HG03025 (cell line): ENCODE measurements around the gene UMOD.
"Not testable (repeated sequence)": the region's sequence is repeated elsewhere in the genome, so short reads cannot be mapped to it uniquely, and the experiment has no call there.

Source experiments
- ATAC-seq: cut with Tn5 transposase; IDR thresholded peaks from one replicate; pipeline ENCODE4 v1.9.1; 2021; ENCODE audit warnings: mild to moderate bottlenecking, moderate library complexity; ENCODE audit not compliant: unreplicated experiment, low FRiP score

UMOD gene

GRCh38 chr16:20323591-20324117, 28.9 kb downstream of the UMOD start:
- ATAC-seq, result no peak

GRCh38 chr16:20322696-20323095, 29.8 kb downstream of the UMOD start:
- ATAC-seq, result no peak

GRCh38 chr16:20321671-20322070, 30.8 kb downstream of the UMOD start:
- ATAC-seq, result no peak

- ATAC-seq, result not testable (repeated sequence)
Observed at GRCh38 chr16:20321051-20321450, 31.5 kb downstream of the UMOD start.

- ATAC-seq, result no peak
Observed at GRCh38 chr16:20320592-20320991, 31.9 kb downstream of the UMOD start.

- no peak for ATAC-seq
Observed at GRCh38 chr16:20320178-20320577, 32.3 kb downstream of the UMOD start.

GRCh38 chr16:20319406-20319805, 33.1 kb downstream of the UMOD start:
- no peak for ATAC-seq

GRCh38 chr16:20318437-20318836, 34.1 kb downstream of the UMOD start:
- no peak for ATAC-seq

GRCh38 chr16:20318006-20318405, 34.5 kb downstream of the UMOD start:
- ATAC-seq, result no peak

- no peak for ATAC-seq
Observed at GRCh38 chr16:20317117-20317516, 35.4 kb downstream of the UMOD start.

GRCh38 chr16:20316715-20317114, 35.8 kb downstream of the UMOD start:
- ATAC-seq, result no peak

GRCh38 chr16:20315764-20316163, 36.8 kb downstream of the UMOD start:
- no peak for ATAC-seq

- no peak for ATAC-seq
Observed at GRCh38 chr16:20314575-20314974, 37.9 kb downstream of the UMOD start.

- no peak for ATAC-seq
Observed at GRCh38 chr16:20313741-20314140, 38.8 kb downstream of the UMOD start.

- ATAC-seq, result not testable (repeated sequence)
Observed at GRCh38 chr16:20312536-20313095, 39.9 kb downstream of the UMOD start.

GRCh38 chr16:20311548-20311947, 41.0 kb downstream of the UMOD start:
- ATAC-seq, result no peak

- no peak for ATAC-seq
Observed at GRCh38 chr16:20310421-20311395, 41.8 kb downstream of the UMOD start.

GRCh38 chr16:20309786-20310185, 42.7 kb downstream of the UMOD start:
- ATAC-seq, result no peak

GRCh38 chr16:20308801-20309590, 43.5 kb downstream of the UMOD start:
- ATAC-seq, result no peak

- no peak for ATAC-seq
Observed at GRCh38 chr16:20308266-20308665, 44.2 kb downstream of the UMOD start.

- no peak for ATAC-seq
Observed at GRCh38 chr16:20307791-20308190, 44.7 kb downstream of the UMOD start.
